HepG2 (cell line): Measurements from ENCODE around the gene TPRN. TPM values are rescaled to one million over a fixed set of nuclear protein-coding genes. Genes with fewer than 3 reads are reported as not detected.

Experiments
- ATAC-seq: fragments of 200-7000 bp; cut with Tn5 transposase; 3 replicates; pipeline ENCODE4 v1.9.1; 2020; ENCODE audit warnings: mild to moderate bottlenecking, moderate library complexity
- BruUV-seq: library from RNA; stranded (reverse); fragments of 400-500 nt; replicated peaks from 2 replicates; lab custom pipeline; 2021; lab: Mats Ljungman, UMichigan
- CTCF ChIA-PET: fragments of 300-600 bp; formaldehyde crosslinking; extraction: SDS; loops from one replicate; lab custom pipeline; 2021; ENCODE audit warnings: low total read pairs, inconsistent platforms, low intra/inter-chr PET ratio; lab: Yijun Ruan, JAX
- POLR2A ChIA-PET: fragments of 350-600 bp; sonication (Branson Sonifier 250); formaldehyde crosslinking; loops from one replicate; lab custom pipeline; 2020; ENCODE audit warnings: antibody characterized with exemption, inconsistent platforms; lab: Yijun Ruan, JAX
- DNase-seq: peaks from one replicate; pipeline ENCODE4 v3.0.0-alpha.2; 2015; ENCODE audit warnings: low spot score
- FAIRE-seq: peaks from 3 replicates; lab custom pipeline; 2011; peaks lifted over from hg19 to GRCh38; lab: Jason Lieb, UNC
- H2AFZ ChIP-seq: one replicate; pipeline ENCODE4 v1.6.1; 2011; ENCODE audit warnings: low read length, inconsistent platforms
- H3K27ac ChIP-seq: fragments of 300-600 bp; 3 replicates; pipeline ENCODE4 v1.8.0; 2011; ENCODE audit warnings: mixed run types, mild to moderate bottlenecking, mixed read lengths, low read length, inconsistent platforms; ENCODE audit not compliant: insufficient read depth; ENCODE audit errors: extremely low read length
- H3K27me3 ChIP-seq, 2 experiments: fragments of 200-600 bp in 1 of 2; 2 replicates in 1 of 2; 3 replicates in 1 of 2; pipeline versions ENCODE4 v1.6.0 to v1.8.0; 2011; ENCODE audit warnings: low read length in 2 of 2, mild to moderate bottlenecking in 2 of 2, moderate library complexity in 2 of 2, inconsistent platforms in 1 of 2; ENCODE audit not compliant: insufficient read depth in 2 of 2, control insufficient read depth in 1 of 2
- H3K36me3 ChIP-seq, 2 experiments: fragments of 200-600 bp in 1 of 2; replicated peaks in 1 of 2; 2 replicates in 1 of 2; 3 replicates in 1 of 2; pipeline versions ENCODE4 v1.5.1 to v1.8.0; 2011; ENCODE audit warnings: low read length in 2 of 2, inconsistent platforms in 1 of 2; ENCODE audit not compliant: insufficient read depth in 2 of 2, control insufficient read depth in 1 of 2
- H3K4me1 ChIP-seq: 2 replicates; pipeline ENCODE4 v1.5.1; 2012; ENCODE audit warnings: low read length, inconsistent platforms; ENCODE audit not compliant: insufficient read depth
- H3K4me2 ChIP-seq: 2 replicates; pipeline ENCODE4 v1.6.0; 2011; ENCODE audit warnings: low read depth, low read length, inconsistent platforms
- H3K4me3 ChIP-seq, 3 experiments: fragments of 200-600 bp in 1 of 3; sonication (generic), shearing (Covaris generic) in 1 of 3; replicated peaks in 1 of 3; 2 replicates each; pipeline ENCODE4 v1.5.1; 2011 to 2016; ENCODE audit warnings: low read length in 3 of 3, inconsistent platforms in 2 of 3, low read depth in 2 of 3, mild to moderate bottlenecking in 2 of 3, control low read depth in 1 of 3, mixed read lengths in 1 of 3; ENCODE audit not compliant: insufficient read depth in 1 of 3
- H3K79me2 ChIP-seq: one replicate; pipeline ENCODE4 v1.6.1; 2011; ENCODE audit warnings: low read length, inconsistent platforms; ENCODE audit not compliant: insufficient read depth
- H3K9ac ChIP-seq: 2 replicates; pipeline ENCODE4 v1.6.0; 2011; ENCODE audit warnings: mild to moderate bottlenecking, low read depth, low read length, inconsistent platforms; ENCODE audit not compliant: insufficient read depth
- H3K9me3 ChIP-seq: 2 replicates; pipeline ENCODE4 v1.5.1; 2012; ENCODE audit warnings: mild to moderate bottlenecking, low read length
- H4K20me1 ChIP-seq: 2 replicates; pipeline ENCODE4 v1.6.0; 2011; ENCODE audit warnings: inconsistent platforms, mild to moderate bottlenecking, low read length, moderate library complexity; ENCODE audit not compliant: insufficient read depth
- EP300 ChIP-seq, 3 experiments: sonication (generic) in 1 of 3; formaldehyde crosslinking in 1 of 3; IDR thresholded peaks; 2 replicates each; pipeline versions ENCODE4 v1.5.1 to v1.6.1; 2011 to 2020; ENCODE audit warnings: low read depth in 2 of 3, low read length in 2 of 3, borderline replicate concordance in 1 of 3, improper control_type of control experiment in 1 of 3, mild to moderate bottlenecking in 1 of 3, missing genetic modification reagents in 1 of 3, moderate library complexity in 1 of 3
- MTA1 ChIP-seq: sonication (generic); formaldehyde crosslinking; IDR thresholded peaks from 2 replicates; pipeline ENCODE4 v1.4.0; 2020; ENCODE audit warnings: missing genetic modification reagents, mild to moderate bottlenecking, borderline replicate concordance
- MYC ChIP-seq: sonication (generic); formaldehyde crosslinking; IDR thresholded peaks from 2 replicates; pipeline ENCODE4 v1.9.0; 2021; ENCODE audit warnings: missing genetic modification reagents, borderline replicate concordance
- NKX3-1 ChIP-seq: sonication (generic); formaldehyde crosslinking; IDR thresholded peaks from 2 replicates; pipeline ENCODE4 v1.5.0; 2020; ENCODE audit warnings: missing genetic modification reagents
- SP140L ChIP-seq: sonication (generic); formaldehyde crosslinking; IDR thresholded peaks from 2 replicates; pipeline ENCODE4 v1.4.0; 2020; ENCODE audit warnings: missing genetic modification reagents, borderline replicate concordance
- ZFP82 ChIP-seq: sonication (generic); formaldehyde crosslinking; IDR thresholded peaks from 2 replicates; pipeline ENCODE4 v1.5.1; 2020; ENCODE audit warnings: mild to moderate bottlenecking, missing genetic modification reagents, borderline replicate concordance
- ZNF260 ChIP-seq: sonication (generic); formaldehyde crosslinking; IDR thresholded peaks from 2 replicates; pipeline ENCODE4 v1.4.0; 2020; ENCODE audit warnings: missing genetic modification reagents, low read depth, mild to moderate bottlenecking, borderline replicate concordance
- ZNF292 ChIP-seq: sonication (generic); formaldehyde crosslinking; IDR thresholded peaks from 2 replicates; pipeline ENCODE4 v1.8.1; 2022; ENCODE audit warnings: mild to moderate bottlenecking, low read depth, missing genetic modification reagents, borderline replicate concordance
- ZNF317 ChIP-seq: sonication (generic); formaldehyde crosslinking; IDR thresholded peaks from 2 replicates; pipeline ENCODE4 v1.5.0; 2020; ENCODE audit warnings: mild to moderate bottlenecking, missing genetic modification reagents
- ZNF644 ChIP-seq: IDR thresholded peaks from 2 replicates; pipeline ENCODE4 v1.6.1; 2016; ENCODE audit warnings: low read depth
- ZNF724P ChIP-seq: sonication (generic); formaldehyde crosslinking; IDR thresholded peaks from 2 replicates; pipeline ENCODE4 v1.8.0; 2022; ENCODE audit warnings: missing genetic modification reagents, borderline replicate concordance
- WGBS: methylation state at CpG from one replicate; pipeline ENCODE4 v1.1.6; 2017; ENCODE audit warnings: low lambda C conversion rate; 5-methylcytosine and 5-hydroxymethylcytosine counted together
- in situ Hi-C: cut with HindIII; loops from 2 replicates; pipeline ENCODE4 v1.10.0; 2017; ENCODE audit warnings: low pct_unique_long_range_greater_than_20kb; ENCODE audit not compliant: extremely low pct_ligation_motif_present
- intact Hi-C: fragments of 100-400 bp; cut with micrococcal nuclease; formaldehyde crosslinking; loops from one replicate; pipeline ENCODE4 v1.10.0; 2022; ENCODE audit not compliant: unreplicated experiment
- polyA plus RNA-seq, 8 experiments: library from polyadenylated mRNA; depleted of rRNA in 3 of 8; stranded (reverse) in 7 of 8; unstranded in 1 of 8; fragments of >200 nt; fragmentation: Illumina TruSeq in 4 of 8; extraction: Trizol in 4 of 8; gene quantifications; 2 replicates each; pipeline versions ENCODE4 v1.2.1 to v1.2.3, GENCODE V29; 2011 to 2016; ENCODE audit warnings: low read depth in 4 of 8, missing spikeins in 1 of 8, mixed read lengths in 1 of 8; ENCODE audit not compliant: insufficient read depth in 1 of 8
- total RNA-seq, 5 experiments: library from RNA; depleted of rRNA; stranded (reverse); fragments of >200 nt; fragmentation: Illumina TruSeq; extraction: Trizol; gene quantifications; 2 replicates each; pipeline ENCODE4 v1.2.3, GENCODE V29; 2016; ENCODE audit warnings: low read depth in 1 of 5
- TF ChIP-seq, protein P1 (sequence below): sonication (generic); formaldehyde crosslinking; IDR thresholded peaks from 2 replicates; pipeline ENCODE4 v1.5.1; 2020; ENCODE audit warnings: mild to moderate bottlenecking, missing genetic modification reagents, moderate library complexity
- TF ChIP-seq, protein P2 (sequence below): sonication (generic); formaldehyde crosslinking; IDR thresholded peaks from 2 replicates; pipeline ENCODE4 v1.8.0; 2022; ENCODE audit warnings: mild to moderate bottlenecking, missing genetic modification reagents, moderate library complexity
- TF ChIP-seq, protein P3 (sequence below): sonication (generic); formaldehyde crosslinking; IDR thresholded peaks from 2 replicates; pipeline ENCODE4 v1.5.1; 2020; ENCODE audit warnings: mild to moderate bottlenecking, missing genetic modification reagents, borderline replicate concordance

Gene TPRN
- total and polyA plus RNA-seq, 2 of the 13 experiments (the other 11 are each of a cell fraction or from before 2014, with no cell fraction given) = 10.1 to 19.2 TPM

- CTCF ChIA-PET = no interaction called here
- Histone ChIP-seq H3K4me2 (peak overlapping the region; percentile 95), H3K4me1 (peaks cover 67% of the 10 kb centered on the region), H2AFZ (no peak overlapping the region), H4K20me1 (peaks cover 4% of the 10 kb centered on the region; the same call in 1 of the 2 replicates), H3K27me3 (no peaks in the 10 kb centered on the region; a peak in 1 of 5 replicates), H3K9ac (peak overlapping the region; percentile 85), H3K36me3 (no peaks in the 10 kb centered on the region), H3K27ac (peak overlapping the region; percentile 96), H3K79me2 (peaks cover 65% of the 10 kb centered on the region), H3K9me3 (no peaks in the 10 kb centered on the region), H3K4me3 (peak overlapping the region; percentile 57 to 78 (median 58); a peak in 5 of 6 replicates)
- POLR2A ChIA-PET = interaction anchor here (0.8 to 8.8 kb wide), 23 partner anchors 8 to 146 kb away, joined by 3 to 225 read pairs (median 7); partner anchors contain the start of genes ANAPC2, CYSRT1, MAN1B1 and NELFB
- FAIRE-seq (no peak), DNase-seq (no peak), ATAC-seq (no peak)
- WGBS = 6% methylated on average over 19 of the region's 23 CpGs
- BruUV-seq = no TSS peak
- in situ Hi-C loops (no loop called here), intact Hi-C loops (loop anchor here (2.0 kb wide), 1 partner anchor 21 kb away; the partner anchor contains the start of gene RNF208)
- TF ChIP-seq, protein P1, sequence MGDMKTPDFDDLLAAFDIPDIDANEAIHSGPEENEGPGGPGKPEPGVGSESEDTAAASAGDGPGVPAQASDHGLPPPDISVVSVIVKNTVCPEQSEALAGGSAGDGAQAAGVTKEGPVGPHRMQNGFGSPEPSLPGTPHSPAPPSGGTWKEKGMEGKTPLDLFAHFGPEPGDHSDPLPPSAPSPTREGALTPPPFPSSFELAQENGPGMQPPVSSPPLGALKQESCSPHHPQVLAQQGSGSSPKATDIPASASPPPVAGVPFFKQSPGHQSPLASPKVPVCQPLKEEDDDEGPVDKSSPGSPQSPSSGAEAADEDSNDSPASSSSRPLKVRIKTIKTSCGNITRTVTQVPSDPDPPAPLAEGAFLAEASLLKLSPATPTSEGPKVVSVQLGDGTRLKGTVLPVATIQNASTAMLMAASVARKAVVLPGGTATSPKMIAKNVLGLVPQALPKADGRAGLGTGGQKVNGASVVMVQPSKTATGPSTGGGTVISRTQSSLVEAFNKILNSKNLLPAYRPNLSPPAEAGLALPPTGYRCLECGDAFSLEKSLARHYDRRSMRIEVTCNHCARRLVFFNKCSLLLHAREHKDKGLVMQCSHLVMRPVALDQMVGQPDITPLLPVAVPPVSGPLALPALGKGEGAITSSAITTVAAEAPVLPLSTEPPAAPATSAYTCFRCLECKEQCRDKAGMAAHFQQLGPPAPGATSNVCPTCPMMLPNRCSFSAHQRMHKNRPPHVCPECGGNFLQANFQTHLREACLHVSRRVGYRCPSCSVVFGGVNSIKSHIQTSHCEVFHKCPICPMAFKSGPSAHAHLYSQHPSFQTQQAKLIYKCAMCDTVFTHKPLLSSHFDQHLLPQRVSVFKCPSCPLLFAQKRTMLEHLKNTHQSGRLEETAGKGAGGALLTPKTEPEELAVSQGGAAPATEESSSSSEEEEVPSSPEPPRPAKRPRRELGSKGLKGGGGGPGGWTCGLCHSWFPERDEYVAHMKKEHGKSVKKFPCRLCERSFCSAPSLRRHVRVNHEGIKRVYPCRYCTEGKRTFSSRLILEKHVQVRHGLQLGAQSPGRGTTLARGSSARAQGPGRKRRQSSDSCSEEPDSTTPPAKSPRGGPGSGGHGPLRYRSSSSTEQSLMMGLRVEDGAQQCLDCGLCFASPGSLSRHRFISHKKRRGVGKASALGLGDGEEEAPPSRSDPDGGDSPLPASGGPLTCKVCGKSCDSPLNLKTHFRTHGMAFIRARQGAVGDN (CRISPR knock-in tag) = peak; percentile 54; the same call in 1 of the 2 replicates
- TF ChIP-seq ZNF724P = no peak
- TF ChIP-seq NKX3-1 (CRISPR knock-in tag) = no peak
- peak; percentile 9; the same call in 1 of the 2 replicates for TF ChIP-seq MTA1 (CRISPR knock-in tag)
- TF ChIP-seq EP300 (IDR thresholded peaks at IDR 0.05; ENCODE audit: low read depth in 2 of 2, low read length in 2 of 2) = no peak
- no peak for TF ChIP-seq EP300 (CRISPR knock-in tag; IDR thresholded peaks at IDR 0.05; ENCODE audit: borderline replicate concordance)
- TF ChIP-seq ZNF644 (CRISPR knock-in tag) = no peak
- peak; percentile 14; the same call in 1 of the 2 replicates for TF ChIP-seq ZFP82
- TF ChIP-seq ZNF317 (CRISPR knock-in tag) = no peak
- TF ChIP-seq, protein P2, sequence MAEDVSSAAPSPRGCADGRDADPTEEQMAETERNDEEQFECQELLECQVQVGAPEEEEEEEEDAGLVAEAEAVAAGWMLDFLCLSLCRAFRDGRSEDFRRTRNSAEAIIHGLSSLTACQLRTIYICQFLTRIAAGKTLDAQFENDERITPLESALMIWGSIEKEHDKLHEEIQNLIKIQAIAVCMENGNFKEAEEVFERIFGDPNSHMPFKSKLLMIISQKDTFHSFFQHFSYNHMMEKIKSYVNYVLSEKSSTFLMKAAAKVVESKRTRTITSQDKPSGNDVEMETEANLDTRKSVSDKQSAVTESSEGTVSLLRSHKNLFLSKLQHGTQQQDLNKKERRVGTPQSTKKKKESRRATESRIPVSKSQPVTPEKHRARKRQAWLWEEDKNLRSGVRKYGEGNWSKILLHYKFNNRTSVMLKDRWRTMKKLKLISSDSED (CRISPR knock-in tag) = no peak
- no peak for TF ChIP-seq SP140L (CRISPR knock-in tag)
- TF ChIP-seq ZNF260 = no peak
- TF ChIP-seq, protein P3, sequence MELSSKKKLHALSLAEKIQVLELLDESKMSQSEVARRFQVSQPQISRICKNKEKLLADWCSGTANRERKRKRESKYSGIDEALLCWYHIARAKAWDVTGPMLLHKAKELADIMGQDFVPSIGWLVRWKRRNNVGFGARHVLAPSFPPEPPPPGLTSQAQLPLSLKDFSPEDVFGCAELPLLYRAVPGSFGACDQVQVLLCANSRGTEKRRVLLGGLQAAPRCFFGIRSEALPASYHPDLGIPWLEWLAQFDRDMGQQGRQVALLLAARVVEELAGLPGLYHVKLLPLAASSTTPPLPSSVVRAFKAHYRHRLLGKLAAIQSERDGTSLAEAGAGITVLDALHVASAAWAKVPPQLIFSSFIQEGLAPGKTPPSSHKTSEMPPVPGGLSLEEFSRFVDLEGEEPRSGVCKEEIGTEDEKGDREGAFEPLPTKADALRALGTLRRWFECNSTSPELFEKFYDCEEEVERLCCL (CRISPR knock-in tag) = no peak
- TF ChIP-seq MYC (CRISPR knock-in tag) = no peak
- TF ChIP-seq ZNF292 (CRISPR knock-in tag) = no peak
These were observed 796 bp upstream of the TPRN start for GRCh38 chr9:137201205-137201868.
